ENCODE measurements around the gene FADS3.

The FADS3 gene, protein sequence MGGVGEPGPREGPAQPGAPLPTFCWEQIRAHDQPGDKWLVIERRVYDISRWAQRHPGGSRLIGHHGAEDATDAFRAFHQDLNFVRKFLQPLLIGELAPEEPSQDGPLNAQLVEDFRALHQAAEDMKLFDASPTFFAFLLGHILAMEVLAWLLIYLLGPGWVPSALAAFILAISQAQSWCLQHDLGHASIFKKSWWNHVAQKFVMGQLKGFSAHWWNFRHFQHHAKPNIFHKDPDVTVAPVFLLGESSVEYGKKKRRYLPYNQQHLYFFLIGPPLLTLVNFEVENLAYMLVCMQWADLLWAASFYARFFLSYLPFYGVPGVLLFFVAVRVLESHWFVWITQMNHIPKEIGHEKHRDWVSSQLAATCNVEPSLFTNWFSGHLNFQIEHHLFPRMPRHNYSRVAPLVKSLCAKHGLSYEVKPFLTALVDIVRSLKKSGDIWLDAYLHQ

DNA sequence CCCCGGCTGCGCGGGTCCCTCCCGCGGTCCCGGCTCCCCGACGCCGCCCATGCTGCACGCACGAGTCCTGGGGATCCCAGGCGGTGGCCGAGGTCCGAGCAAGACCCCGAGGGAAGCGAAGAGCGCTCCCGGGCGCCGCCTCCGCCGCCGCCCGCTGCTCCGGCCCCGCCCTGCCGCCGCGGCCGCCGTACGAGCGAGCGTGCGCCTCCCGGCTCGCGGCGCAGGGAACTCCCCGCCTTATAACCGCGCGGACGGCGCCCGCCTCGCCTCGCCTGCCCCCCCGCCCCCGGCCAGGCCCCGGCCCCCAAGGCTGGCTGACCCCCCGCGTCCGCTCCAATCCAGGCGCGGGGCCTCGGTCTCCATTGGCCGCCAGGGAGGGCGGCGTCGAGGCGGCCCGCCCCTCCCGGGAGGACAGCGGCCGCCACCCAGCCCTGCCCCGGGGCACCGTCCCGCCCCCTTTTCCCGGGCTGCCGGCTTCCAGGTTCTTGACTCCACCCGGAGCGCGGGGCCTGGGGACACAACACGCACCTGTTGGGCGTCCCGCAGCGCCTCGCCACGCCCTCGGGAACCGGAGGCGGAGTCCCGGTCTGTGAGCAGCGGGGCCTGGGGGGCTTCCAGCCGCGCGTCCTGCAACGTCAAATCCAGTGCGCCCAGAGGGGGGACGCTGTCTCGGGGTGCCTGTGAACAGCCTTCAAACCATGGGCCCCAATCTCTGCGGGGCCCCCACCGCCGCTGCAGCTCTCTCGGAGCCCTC is at the start of gene FADS3:
Gene FADS3, minus strand, starts transcription at position 215 of the 754 bp plus-strand sequence. Its CDS starts 164 bp downstream, at position 51.
- DNase-seq = peak; percentile 48

DNA sequence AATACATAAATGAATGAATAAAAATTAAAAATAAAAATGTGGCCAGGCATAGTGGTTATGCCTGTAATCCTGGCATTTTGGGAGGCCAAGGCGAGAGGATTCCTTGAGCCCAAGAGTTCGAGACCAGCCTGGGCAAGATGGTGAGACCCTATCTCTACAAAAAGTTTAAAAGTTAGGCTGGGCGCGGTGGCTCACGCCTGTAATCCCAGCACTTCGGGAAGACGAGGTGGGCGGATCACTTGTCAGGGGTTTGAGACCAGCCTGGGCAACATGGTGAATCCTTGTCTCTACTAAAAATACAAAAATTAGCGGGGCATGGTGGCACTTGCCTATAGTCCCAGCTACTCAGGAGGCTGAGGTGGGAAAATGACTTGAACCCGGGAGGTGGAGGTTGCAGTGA is 49.1 kb upstream of the FADS3 start:
- no peak for DNase-seq

- DNase-seq = no peak
These were observed 44.5 kb upstream of the FADS3 start for GRCh38 chr11:61935861-61936260.

- no peak for DNase-seq
These were observed 39.6 kb upstream of the FADS3 start for GRCh38 chr11:61930933-61931332.

GRCh38 chr11:61928606-61929005 is 37.3 kb upstream of the FADS3 start:
- DNase-seq = no peak

DNA sequence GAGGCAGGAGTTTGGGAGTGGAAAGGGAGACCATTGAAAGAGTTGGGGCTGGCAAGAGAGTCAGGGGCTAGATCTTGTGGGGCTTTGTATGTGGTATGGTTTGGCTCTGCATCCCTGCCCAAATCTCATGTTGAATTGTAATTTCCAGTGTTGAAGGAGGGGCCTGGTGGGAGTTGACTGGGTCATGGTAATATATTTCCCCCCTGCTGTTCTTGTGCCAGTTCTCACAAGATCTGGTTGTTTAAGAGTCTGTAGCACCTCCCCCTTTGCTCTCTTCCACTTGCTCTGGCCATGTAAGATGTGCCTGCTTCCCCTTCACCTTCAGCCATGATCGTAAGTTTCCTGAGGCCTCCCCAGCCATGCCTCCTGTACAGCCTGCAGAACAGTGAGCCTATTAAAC is 36.2 kb upstream of the FADS3 start:
- DNase-seq = no peak

DNA sequence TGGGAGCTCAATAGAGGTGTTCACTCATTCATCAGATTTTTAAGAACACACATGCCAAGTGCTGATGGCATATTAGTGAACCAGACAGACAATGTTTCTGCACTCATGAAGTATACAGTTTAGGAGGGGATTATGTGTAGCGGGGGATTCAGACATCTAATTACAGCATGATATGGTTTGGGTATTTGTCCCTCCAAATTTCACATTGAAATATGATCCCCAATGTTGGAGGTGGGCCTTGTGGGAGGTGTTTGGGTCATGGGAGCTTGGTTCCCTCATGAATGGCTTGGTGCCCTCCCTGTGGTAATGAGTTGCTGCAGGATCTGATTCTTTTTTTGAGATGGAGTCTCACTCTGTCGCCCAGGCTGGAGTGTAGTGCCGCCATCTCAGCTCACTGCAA is 34.9 kb upstream of the FADS3 start:
- DNase-seq = no peak

DNA sequence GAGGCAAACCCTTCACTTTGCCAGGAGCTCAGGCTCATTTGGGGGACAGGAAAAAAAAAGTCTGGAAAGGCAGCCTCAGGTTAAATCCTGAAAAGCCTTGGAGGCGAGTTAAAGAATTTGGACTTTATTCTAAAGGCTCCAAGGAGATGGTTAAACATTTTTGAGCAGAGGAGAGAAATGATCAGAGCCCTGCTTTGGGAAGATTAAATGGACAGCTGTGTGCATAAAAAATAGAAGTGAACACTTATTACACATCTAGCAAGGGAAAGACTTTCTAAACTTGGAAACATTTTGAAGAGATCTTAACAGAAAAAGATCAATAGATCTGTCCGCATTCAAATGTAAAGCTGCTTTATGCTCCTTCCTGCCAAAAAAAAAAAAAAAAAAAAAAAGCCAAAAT is 34.4 kb upstream of the FADS3 start:
- no peak for DNase-seq

GRCh38 chr11:61924064-61924455 is 32.7 kb upstream of the FADS3 start:
- DNase-seq = no peak

- DNase-seq = no peak
These were observed 32.1 kb upstream of the FADS3 start for GRCh38 chr11:61923166-61924063.

DNA sequence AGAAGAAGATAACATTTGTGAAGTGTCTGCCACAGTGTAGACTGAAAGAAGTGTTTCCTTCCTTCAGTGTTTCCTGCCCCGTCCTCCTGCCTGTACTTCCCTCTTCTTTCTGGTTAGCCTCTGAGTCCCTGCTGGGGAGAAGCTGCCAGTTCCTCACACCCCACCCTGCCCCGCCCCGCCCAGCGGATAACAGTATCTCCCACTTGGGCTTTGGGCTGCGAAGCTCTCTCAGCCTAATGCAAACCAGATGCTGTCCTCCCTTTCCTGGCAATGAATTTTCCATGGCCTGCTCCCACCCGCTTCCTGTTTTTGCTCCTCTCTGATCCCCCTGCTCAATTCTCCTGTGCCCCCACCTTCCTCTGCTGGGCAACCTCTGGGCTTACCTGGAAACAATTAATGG is 31.2 kb upstream of the FADS3 start:
- DNase-seq = no peak

DNA sequence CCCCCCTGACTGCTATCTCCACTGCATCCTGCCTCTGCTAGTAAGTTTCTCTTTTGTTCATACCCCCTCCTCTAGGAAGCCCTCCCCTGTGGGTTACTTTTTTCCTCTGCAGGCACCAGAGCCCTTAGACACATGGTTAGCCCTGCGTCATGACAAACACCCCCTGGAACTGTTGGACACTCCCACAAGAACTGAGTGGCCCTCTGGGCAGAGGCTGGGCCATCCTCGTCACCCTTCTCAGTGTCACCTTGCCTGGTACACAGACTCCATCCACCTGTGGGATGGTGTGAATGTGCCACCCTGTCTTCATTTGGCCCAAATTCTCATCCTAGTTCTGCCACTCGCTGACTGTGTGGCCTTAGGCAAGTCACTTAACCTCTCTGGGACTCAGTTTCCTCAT is 30.1 kb upstream of the FADS3 start:
- DNase-seq = no peak

DNA sequence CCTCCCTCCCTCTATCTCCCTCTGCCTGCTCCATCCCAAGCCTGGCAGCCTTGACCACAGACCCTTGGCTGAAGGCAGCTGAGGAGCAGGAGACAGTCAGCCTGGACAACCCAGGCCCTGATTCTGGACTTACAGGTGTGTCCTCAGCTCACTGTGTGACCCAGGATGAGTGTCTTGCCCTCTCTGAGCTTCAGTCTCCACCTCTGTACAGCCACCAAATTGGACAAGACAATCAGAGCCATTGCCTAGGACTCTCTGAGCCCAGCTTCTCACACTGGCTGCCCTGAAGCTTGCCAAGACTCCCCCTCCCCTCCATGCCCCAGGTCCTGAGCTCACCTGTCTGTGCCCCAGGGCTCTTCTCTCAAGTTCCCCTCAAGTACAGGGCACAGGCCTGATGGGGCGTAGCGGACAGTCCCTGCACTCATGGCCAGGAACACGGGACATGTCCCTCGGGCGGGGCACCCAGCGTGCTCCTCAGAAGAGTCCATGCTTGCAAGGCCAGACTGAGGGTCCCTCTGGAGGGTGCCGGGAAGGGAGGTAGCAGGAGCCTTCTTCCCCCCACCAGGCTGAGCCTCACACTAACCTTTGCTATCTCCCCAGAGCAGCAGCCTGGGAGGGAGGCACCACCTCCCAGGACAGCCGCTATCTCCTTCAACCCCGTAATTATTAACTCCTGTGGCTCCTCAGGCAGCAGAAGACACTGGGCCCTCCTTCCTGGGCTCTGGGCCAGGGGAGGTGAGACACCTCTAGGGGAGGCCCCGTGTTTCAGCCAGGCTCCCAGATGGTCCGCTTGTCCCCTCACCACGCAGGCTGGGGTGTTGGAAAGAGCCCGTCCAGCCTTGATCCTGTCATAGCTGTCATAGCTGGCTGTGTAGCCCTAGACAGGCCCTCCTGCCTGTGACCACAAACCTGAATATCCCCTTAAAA is 28.6 kb upstream of the FADS3 start:
- no peak for DNase-seq

DNA sequence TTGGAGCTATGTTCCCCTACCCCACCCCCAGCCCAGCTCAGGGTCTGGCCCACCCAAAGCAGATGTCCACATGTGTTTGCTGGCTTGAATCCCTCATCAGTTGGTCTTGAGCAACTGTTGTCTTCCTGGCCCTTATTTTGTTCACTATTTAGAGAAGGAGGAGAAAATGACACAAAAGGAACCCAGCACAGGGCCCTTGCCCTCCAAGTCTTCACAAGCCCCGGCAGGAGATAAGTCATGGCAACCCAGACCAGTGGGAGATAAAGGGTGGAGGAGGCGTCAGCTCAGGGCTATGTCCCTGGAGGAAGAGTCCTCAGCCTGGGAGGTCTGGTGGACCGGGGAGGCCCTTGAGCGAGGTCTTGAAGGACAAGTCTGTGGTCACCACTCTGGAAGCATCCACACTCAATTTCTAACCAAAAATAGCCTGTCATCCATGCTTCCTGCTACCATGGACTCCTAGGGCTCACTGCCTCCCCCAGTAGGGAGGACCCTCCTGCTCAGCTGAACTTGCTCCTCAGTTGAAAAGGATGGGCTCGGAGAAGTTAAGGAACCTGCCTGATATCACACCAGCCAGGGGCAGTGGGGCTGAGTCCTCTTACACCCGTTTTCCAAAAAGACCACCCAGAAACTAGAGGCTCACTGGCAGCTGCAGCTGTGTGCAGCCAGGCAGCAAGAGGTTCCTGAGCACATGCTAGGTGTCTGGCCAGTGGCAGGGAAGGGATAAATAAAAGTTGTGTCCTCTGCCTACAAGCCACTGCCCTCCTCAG is 27.8 kb upstream of the FADS3 start:
- no peak for DNase-seq

DNA sequence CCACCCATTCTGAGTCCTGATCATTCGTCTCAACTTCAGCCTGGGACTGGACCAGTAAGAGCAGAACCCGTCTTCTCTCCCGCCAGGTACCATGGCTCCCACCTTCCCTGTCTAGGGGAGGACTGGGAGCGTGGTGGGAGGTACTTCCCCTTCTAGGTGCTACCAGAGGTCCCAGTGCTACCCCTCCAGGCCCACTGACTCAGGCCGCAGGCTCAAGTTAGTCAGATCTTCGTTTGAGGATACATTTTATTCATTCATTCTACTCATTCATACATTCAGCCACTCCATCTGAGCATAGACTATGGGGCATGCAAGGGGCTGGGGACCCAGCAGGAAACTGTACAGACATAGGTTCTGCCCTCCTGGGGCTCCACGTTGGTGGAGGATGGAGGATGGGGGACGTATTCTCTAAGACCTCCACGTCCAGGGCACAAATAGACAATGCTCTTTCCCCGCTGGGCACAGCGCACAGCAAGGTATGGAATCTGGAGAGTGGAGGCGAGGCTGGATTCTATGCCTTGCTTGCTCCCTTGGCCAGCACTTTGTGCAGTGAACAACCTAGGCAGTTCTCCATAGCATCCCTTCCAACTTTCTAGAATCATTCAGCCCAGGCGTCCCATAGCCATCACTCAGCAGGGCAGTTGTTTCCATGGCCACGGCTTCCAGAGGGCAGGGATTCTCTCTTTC is 27.0 kb upstream of the FADS3 start:
- no peak for DNase-seq

DNA sequence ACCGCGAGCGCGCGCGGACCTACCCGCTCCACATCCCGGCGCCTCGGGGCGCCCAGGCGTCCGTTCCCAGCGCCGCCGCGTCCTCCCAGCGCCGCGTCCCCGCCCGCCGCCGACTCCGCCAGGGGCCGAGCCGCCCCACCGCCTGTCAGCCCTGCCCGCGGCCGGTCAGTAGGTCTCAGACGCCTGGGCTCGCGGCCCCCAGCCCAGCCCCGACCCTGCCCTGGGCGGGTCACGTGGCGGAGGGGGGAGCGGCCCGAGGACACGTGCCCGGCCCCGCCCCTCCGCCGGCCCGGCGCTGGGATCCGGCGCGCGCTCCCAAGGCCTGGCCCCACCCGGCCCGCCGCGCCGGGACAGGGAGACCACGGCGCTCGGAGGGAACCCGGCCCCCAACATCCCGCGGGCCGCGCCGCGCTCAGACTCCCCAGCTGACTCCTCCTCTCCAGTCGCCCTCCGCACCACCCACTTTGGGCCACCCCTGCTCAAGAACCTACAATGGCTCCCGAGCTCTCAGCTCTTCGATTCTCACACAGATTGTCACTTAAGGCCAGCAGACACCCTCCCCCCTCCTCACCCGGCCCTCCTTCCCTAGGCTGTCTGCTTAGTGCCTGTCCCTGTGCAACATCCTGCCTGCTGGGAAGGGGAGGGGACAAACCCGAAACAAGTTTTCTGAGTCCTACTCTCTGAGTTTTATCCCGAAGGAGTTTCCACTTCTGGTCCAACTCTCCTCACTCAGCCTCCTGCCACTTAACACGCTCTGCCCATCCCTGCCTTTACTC is 26.2 kb upstream of the FADS3 start, which contains the start of gene RAB3IL1:
Gene RAB3IL1, minus strand, starts transcription at position 233 of the 776 bp plus-strand sequence. Its CDS starts 199 bp downstream, at position 34.
- peak; percentile 9 for DNase-seq

- no peak for DNase-seq
These were observed 25.5 kb upstream of the FADS3 start for GRCh38 chr11:61916737-61917333.

DNA sequence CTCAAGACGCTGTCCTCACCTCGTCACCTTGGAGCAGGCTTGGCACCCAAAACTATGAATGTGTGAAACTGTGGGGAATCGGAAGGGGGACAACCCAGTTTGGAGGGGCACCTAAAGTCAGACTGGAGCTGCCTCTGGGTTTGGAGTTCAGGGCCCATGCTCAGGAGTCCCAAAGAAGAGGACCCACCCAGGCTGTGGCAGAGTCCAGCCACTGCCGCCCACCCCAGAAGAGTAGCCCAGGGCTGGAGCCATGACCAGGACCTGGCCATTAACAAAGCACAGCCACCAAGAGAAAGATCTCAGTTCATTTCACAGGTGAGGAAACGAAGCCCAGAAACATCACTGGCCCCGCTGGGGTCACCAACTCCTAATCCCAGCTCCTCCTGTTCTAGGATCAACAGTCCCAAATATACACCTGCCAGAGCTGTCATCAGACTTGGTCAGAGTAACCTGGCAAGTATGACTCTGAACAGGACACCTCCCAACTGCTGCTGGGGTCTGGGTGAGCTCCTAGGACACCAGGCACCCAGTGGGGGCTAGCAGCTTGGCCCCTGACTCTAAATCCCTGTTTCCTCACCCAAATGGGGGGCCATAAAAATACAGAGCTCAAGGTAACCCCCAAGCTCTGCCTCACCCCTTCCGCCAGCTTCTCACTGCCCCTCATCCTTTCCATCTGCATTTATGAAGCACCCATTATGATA is 23.3 kb upstream of the FADS3 start:
- no peak for DNase-seq
